T-cell (primary cell): ENCODE results near the gene SPOCK2. TPM values are rescaled to one million over a fixed set of nuclear protein-coding genes. Genes with fewer than 3 reads are reported as not detected.

Experiments
- ATAC-seq, 4 experiments: fragments of 200-7000 bp in 3 of 4; fragments of 150-1000 bp in 1 of 4; cut with Tn5 transposase; replicated peaks in 1 of 4; 1 replicate in 3 of 4; 2 replicates in 1 of 4; pipeline ENCODE4 v1.10.0; 2021; ENCODE audit warnings: moderate library complexity in 3 of 4, mild to moderate bottlenecking in 2 of 4, moderate number of reproducible peaks in 1 of 4
- CTCF ChIA-PET, 2 donors: fragments of 300-600 bp; sonication (Branson Sonifier 250); formaldehyde crosslinking; loops; one replicate each; lab custom pipeline; 2022; ENCODE audit warnings: antibody characterized with exemption in 2 of 2; lab: Charles Lee
- POLR2A ChIA-PET, 2 donors: fragments of 300-600 bp; sonication (Branson Sonifier 250); formaldehyde crosslinking; loops; one replicate each; lab custom pipeline; 2022; ENCODE audit warnings: antibody characterized with exemption in 2 of 2; lab: Charles Lee
- DNase-seq, 35 experiments: peaks; one replicate each; pipeline versions ENCODE4 v3.0.0 to v3.0.0-alpha.2; 2013 to 2023
- H3K27ac ChIP-seq: one replicate; pipeline ENCODE4 v1.5.1; 2013; ENCODE audit warnings: low read length
- H3K27me3 ChIP-seq, 2 experiments: replicated peaks in 1 of 2; 1 replicate in 1 of 2; 2 replicates in 1 of 2; pipeline versions ENCODE4 v1.6.1 to v1.7.0; 2013; ENCODE audit warnings: low read length in 1 of 2, mixed read lengths in 1 of 2; ENCODE audit not compliant: control insufficient read depth in 2 of 2, insufficient read depth in 2 of 2; ENCODE audit errors: extremely low read depth in 1 of 2
- H3K36me3 ChIP-seq, 2 donors: 1 replicate in 1 of 2; 2 replicates in 1 of 2; pipeline versions ENCODE4 v1.6.1 to v1.7.0; 2013; ENCODE audit warnings: low read length in 1 of 2; ENCODE audit not compliant: control insufficient read depth in 2 of 2, insufficient read depth in 1 of 2; ENCODE audit errors: extremely low read depth in 1 of 2
- H3K4me1 ChIP-seq, 2 experiments: 1 replicate in 1 of 2; 2 replicates in 1 of 2; pipeline versions ENCODE4 v1.6.1 to v1.7.0; 2013; ENCODE audit warnings: low read length in 2 of 2, mixed read lengths in 1 of 2; ENCODE audit not compliant: insufficient read depth in 2 of 2, control insufficient read depth in 1 of 2; ENCODE audit errors: extremely low read depth in 1 of 2
- H3K4me3 ChIP-seq, 2 donors: 1 replicate in 1 of 2; 2 replicates in 1 of 2; pipeline versions ENCODE4 v1.5.1 to v1.7.0; 2013; ENCODE audit warnings: mild to moderate bottlenecking in 2 of 2, low read length in 1 of 2, moderate library complexity in 1 of 2; ENCODE audit not compliant: control insufficient read depth in 1 of 2; ENCODE audit errors: extremely low read depth in 1 of 2
- H3K9me3 ChIP-seq: 2 replicates; pipeline ENCODE4 v1.7.0; 2013
- H3K27ac Mint-ChIP-seq, 2 donors: one replicate each; pipeline ENCODE4 v1.8.0; 2020 to 2021; ENCODE audit warnings: mild to moderate bottlenecking in 2 of 2, mixed read lengths in 2 of 2
- H3K27me3 Mint-ChIP-seq, 2 donors: one replicate each; pipeline ENCODE4 v1.8.0; 2021 to 2022; ENCODE audit warnings: mixed read lengths in 2 of 2
- H3K36me3 Mint-ChIP-seq: one replicate; pipeline ENCODE4 v1.8.0; 2021; ENCODE audit warnings: mixed read lengths
- H3K4me1 Mint-ChIP-seq, 3 donors: one replicate each; pipeline ENCODE4 v1.8.0; 2020 to 2022; ENCODE audit warnings: mixed read lengths in 3 of 3, mild to moderate bottlenecking in 1 of 3
- H3K4me3 Mint-ChIP-seq, 3 donors: one replicate each; pipeline ENCODE4 v1.8.0; 2020 to 2022; ENCODE audit warnings: mild to moderate bottlenecking in 3 of 3, mixed read lengths in 3 of 3, moderate library complexity in 3 of 3
- H3K9me3 Mint-ChIP-seq, 3 donors: one replicate each; pipeline ENCODE4 v1.8.0; 2020 to 2022; ENCODE audit warnings: mixed read lengths in 3 of 3
- WGBS: methylation state at CpG from one replicate; pipeline ENCODE4 v1.1.5; 2013; ENCODE audit warnings: missing lambda C conversion rate; ENCODE audit not compliant: insufficient coverage; 5-methylcytosine and 5-hydroxymethylcytosine counted together
- total RNA-seq, 35 experiments: library from RNA in 6 of 35; stranded (reverse) in 6 of 35; fragments of 120-200 nt in 1 of 35; gene quantifications; one replicate each; pipeline versions ENCODE4 v1.2.1 to v1.2.4 and lab custom pipeline; 2013 to 2026

SPOCK2 gene
- total RNA-seq, 5 donors from 2014 or later (not counting 1 experiment from before 2014, with no cell fraction given), result 501 to 684 (median 547) TPM

DNA sequence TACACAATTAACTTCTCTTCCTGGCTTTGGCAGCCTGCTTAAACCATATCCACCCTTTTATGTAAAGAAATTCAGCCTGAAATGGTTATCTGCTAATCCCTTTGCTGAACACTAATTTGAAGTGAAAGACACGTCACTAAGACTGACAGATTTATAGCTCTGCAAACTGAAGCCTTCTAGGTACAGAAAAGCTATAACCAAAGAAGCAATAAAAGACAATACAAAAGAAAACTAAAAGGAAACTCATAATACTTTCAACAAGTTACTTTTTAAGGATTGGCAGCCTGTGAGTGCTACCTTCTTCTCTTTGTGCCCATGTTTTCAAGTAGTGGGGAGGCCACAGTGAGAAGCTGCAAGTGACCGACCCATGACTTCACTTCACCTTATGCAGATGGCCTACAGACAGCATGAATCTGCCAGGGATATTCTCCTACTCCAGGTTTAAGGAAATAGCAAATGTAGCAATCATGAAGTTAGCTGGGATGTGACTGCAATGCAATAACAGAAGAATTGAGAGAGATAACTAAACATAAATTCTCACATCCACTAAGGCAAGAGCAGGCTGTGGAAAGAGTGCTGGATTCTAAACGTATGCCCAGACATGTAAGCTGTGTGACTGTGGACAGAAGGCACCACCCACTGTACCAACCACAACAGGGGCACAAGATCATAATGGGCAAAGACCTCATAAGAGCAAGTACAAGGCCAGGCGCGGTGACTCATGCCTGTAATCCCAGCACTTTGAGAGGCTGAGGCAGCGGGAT is 10.7 kb upstream of the SPOCK2 start:
- Histone ChIP-seq H3K27me3 (no peaks in the 10 kb centered on the region), H3K4me3 (no peak overlapping the region), H3K9me3 (no peaks in the 10 kb centered on the region), H3K4me1 (peaks cover 10 to 23% of the 10 kb centered on the region in 2 experiments), H3K27ac (no peak overlapping the region), H3K36me3 (peaks cover 3 to 6% of the 10 kb centered on the region in 2 donors)
- peaks cover 42 to 55% (median 50%) of the 10 kb centered on the region in 3 donors for H3K4me1 Mint-ChIP-seq
- CTCF ChIA-PET, result interaction anchor here in 1 of 2 donors (0.6 kb wide), 1 partner anchor 30 kb away, joined by 3 read pairs; no protein-coding TSS in a partner anchor
- 100% methylated on average over 3 of the region's 6 CpGs for WGBS
- ATAC-seq (no peak), DNase-seq (no peak)
- POLR2A ChIA-PET, result interaction anchor here in 1 of 2 donors (0.7 kb wide), 1 partner anchor 44 kb away, joined by 3 read pairs; no protein-coding TSS in a partner anchor
- peaks cover 59% of the 10 kb centered on the region for H3K36me3 Mint-ChIP-seq
- H3K27me3 Mint-ChIP-seq, result no peaks in the 10 kb centered on the region
- H3K9me3 Mint-ChIP-seq, result no peaks in the 10 kb centered on the region
- H3K4me3 Mint-ChIP-seq, result no peak overlapping the region
- no peak overlapping the region for H3K27ac Mint-ChIP-seq

DNA sequence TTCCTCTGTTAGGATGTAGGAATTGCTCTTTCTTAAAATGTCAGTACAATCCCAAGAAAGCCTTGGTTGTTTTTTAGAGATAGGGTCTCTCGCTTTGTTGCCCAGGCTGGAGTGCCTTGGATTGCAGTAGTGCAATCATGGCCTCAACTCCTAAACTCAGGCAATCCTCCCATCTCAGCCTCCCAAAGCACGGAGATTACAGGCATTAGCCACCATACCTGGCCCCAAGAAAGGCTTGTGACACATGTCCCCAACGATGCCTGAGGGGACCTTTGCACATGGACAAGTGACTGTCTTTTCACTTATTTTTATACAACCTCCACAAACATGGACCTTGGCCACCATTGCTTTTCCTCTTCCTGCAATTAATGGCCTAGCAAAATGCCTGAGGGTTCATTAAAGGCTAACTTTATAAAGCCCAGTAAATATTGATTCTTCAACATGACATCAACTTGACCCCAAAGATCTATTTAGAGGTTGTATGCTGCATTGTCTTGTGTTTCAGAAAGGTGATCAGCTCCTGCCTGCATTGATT is 10.0 kb upstream of the SPOCK2 start:
- POLR2A ChIA-PET, result interaction anchor here in 1 of 2 donors (0.7 kb wide), 1 partner anchor 43 kb away, joined by 3 read pairs; no protein-coding TSS in a partner anchor
- no peaks in the 10 kb centered on the region for H3K27me3 ChIP-seq
- no peak overlapping the region for H3K27ac ChIP-seq
- 100% methylated on average over 3 of the region's 3 CpGs for WGBS
- Mint-ChIP-seq H3K9me3 (no peaks in the 10 kb centered on the region), H3K4me1 (peaks cover 36 to 48% (median 43%) of the 10 kb centered on the region in 3 donors), H3K27ac (no peak overlapping the region), H3K36me3 (peaks cover 56% of the 10 kb centered on the region), H3K27me3 (no peaks in the 10 kb centered on the region), H3K4me3 (no peak overlapping the region)
- no peak overlapping the region for H3K4me3 ChIP-seq
- CTCF ChIA-PET, result no interaction called here
- peaks cover 5 to 17% of the 10 kb centered on the region in 2 experiments for H3K4me1 ChIP-seq
- ATAC-seq (no peak), DNase-seq (no peak)
- peaks cover 3 to 6% of the 10 kb centered on the region in 2 donors for H3K36me3 ChIP-seq
- no peaks in the 10 kb centered on the region for H3K9me3 ChIP-seq

DNA sequence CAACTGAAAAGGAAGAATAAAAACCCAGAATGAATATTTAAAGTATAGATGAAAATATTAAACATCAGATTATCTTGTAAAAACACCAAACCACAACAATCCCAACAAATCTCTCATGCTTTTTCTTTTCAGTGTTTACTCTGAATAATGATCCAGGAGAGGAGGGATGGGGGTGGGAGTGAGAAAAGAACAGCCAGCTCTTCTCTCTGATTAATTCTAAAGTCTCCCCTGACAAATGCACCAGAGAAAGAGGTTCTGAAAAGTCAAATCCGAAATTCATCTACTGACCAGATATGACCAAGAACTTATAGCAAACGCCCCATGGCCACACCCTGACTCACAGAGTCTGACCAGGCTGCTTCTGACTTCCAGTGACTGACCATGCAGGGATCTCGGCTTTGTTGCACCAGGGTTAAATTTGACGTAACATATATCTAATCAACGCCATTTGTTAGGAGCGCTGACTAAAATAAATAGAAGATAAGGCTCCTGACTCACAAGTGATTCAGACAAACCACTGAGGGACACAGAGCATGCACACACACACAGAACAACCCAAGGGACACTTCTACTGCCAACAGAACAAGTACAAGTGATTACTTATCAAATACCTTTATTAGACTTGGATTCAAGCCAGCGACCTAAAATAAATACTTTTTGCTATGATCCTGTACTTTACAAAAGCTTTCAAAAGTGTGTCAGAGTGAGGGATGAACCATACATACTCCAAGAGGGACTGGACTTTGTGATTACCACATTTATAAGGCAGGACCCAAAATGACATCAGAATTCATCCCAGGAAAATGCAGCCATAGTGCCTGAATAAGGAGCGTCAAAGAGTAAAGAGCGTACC is 9.3 kb upstream of the SPOCK2 start:
- H3K36me3 Mint-ChIP-seq, result peaks cover 55% of the 10 kb centered on the region
- H3K27me3 Mint-ChIP-seq, result no peaks in the 10 kb centered on the region
- peaks cover 3 to 6% of the 10 kb centered on the region in 2 donors for H3K36me3 ChIP-seq
- no peak for ATAC-seq
- no peak overlapping the region for H3K4me3 Mint-ChIP-seq
- peaks cover 32 to 44% (median 40%) of the 10 kb centered on the region in 3 donors for H3K4me1 Mint-ChIP-seq
- 90% methylated on average over 5 of the region's 9 CpGs for WGBS
- DNase-seq, result no peak
- H3K27ac ChIP-seq, result no peak overlapping the region
- H3K4me3 ChIP-seq, result no peak overlapping the region
- H3K27me3 ChIP-seq, result no peaks in the 10 kb centered on the region
- H3K9me3 Mint-ChIP-seq, result no peaks in the 10 kb centered on the region
- CTCF ChIA-PET, result no interaction called here
- no peaks in the 10 kb centered on the region for H3K9me3 ChIP-seq
- H3K27ac Mint-ChIP-seq, result no peak overlapping the region
- peaks cover 3 to 13% of the 10 kb centered on the region in 2 experiments for H3K4me1 ChIP-seq
- POLR2A ChIA-PET, result interaction anchor here in 1 of 2 donors (0.5 kb wide), 1 partner anchor 34 kb away, joined by 4 read pairs; no protein-coding TSS in a partner anchor

DNA sequence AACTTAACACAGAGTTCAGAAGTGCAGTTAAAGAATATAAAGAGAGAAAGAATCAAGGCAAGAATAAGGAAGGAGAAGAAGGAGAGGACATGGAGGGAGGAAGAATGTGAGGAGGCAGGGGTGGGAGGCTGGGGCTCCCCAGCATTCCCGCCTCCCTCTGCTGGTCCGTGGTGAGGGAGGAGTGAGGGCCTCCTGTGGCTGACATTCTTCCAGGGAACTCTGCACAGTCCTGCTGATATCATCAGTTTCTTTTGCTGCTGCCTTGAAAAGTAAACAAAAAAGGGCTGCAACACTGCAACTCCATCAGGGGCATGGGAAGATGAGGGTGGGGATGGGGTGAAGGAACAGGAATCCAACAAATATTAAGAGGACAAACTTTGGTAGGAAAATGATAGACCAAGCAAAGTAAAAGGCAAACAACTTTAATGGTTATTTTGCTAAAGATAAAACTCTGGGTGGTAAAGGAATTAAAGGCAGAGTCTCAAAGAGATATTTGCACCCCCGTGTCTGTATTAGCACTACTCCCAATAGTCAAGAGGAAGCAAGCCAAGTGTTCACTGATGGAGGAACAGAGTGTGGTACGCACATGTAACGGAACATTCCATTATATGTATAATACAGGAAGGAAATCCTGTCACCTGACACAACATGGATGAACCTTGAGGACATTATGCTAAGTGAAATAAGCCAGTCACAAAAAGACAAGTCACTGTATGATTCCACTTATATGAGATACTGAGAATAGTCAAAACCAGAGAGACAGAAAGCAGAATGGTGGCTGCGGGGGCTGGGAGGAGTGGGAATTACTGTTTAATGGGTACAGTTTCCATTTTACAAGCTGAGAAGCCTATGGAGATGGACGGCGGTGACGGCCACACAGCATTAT is 8.0 kb upstream of the SPOCK2 start:
- Mint-ChIP-seq H3K4me3 (no peak overlapping the region), H3K27ac (peak overlapping the region in 1 of 2 donors; percentile 14), H3K9me3 (no peaks in the 10 kb centered on the region), H3K27me3 (no peaks in the 10 kb centered on the region), H3K4me1 (peaks cover 25 to 35% (median 27%) of the 10 kb centered on the region in 3 donors), H3K36me3 (peaks cover 47% of the 10 kb centered on the region)
- Histone ChIP-seq H3K27me3 (no peaks in the 10 kb centered on the region), H3K36me3 (peaks cover 3 to 6% of the 10 kb centered on the region in 2 donors), H3K4me3 (no peak overlapping the region), H3K27ac (no peak overlapping the region), H3K9me3 (no peaks in the 10 kb centered on the region), H3K4me1 (peaks cover 2 to 3% of the 10 kb centered on the region in 2 experiments)
- ATAC-seq, result no peak
- CTCF ChIA-PET, result no interaction called here
- WGBS, result 40% methylated on average over 1 of the region's 9 CpGs
- DNase-seq, result no peak
- POLR2A ChIA-PET, result interaction anchor here in 1 of 2 donors (0.5 to 0.7 kb wide), 2 partner anchors 36 to 112 kb away, joined by 3 to 4 read pairs; no protein-coding TSS in a partner anchor

DNA sequence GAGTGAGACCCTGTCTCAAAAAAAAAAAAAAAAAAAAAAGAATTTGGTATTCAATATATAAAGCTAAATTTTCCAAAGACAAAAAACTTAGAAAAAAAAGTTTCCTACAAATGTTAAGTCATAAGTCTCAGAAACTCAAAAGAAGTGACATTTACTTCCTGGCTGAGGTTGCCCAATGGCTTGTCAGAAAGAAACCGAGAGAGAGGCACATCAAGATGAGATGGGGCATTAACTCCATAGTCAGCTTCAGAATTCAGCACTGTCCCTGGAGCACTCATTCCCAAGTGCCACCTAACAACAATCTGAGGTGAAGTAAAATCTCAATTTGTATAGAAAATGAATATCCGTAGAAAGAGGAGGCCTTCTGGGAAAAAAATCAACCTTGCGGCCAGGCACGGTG is 6.8 kb upstream of the SPOCK2 start:
- no peak overlapping the region for H3K4me3 Mint-ChIP-seq
- ChIA-PET POLR2A (interaction anchor here in 1 of 2 donors (0.5 kb wide), 1 partner anchor 119 kb away, joined by 8 read pairs; no protein-coding TSS in a partner anchor), CTCF (interaction anchor here in 1 of 2 donors (0.7 kb wide), 1 partner anchor 23 kb away, joined by 8 read pairs; no protein-coding TSS in a partner anchor)
- no peak overlapping the region for H3K27ac ChIP-seq
- no peak for DNase-seq
- no peaks in the 10 kb centered on the region for H3K9me3 Mint-ChIP-seq
- H3K27ac Mint-ChIP-seq, result no peak overlapping the region
- H3K36me3 Mint-ChIP-seq, result peaks cover 43% of the 10 kb centered on the region
- H3K36me3 ChIP-seq, result peaks cover 3 to 6% of the 10 kb centered on the region in 2 donors
- WGBS, result 50% methylated on average over 1 of the region's 4 CpGs
- peaks cover 3 to 6% of the 10 kb centered on the region in 2 experiments for H3K4me1 ChIP-seq
- peaks cover 22 to 30% (median 22%) of the 10 kb centered on the region in 3 donors for H3K4me1 Mint-ChIP-seq
- no peaks in the 10 kb centered on the region for H3K27me3 ChIP-seq
- H3K4me3 ChIP-seq, result no peak overlapping the region
- H3K9me3 ChIP-seq, result no peaks in the 10 kb centered on the region
- no peak for ATAC-seq
- H3K27me3 Mint-ChIP-seq, result no peaks in the 10 kb centered on the region
